ENCODE data around the gene HAUS2.

DNA sequence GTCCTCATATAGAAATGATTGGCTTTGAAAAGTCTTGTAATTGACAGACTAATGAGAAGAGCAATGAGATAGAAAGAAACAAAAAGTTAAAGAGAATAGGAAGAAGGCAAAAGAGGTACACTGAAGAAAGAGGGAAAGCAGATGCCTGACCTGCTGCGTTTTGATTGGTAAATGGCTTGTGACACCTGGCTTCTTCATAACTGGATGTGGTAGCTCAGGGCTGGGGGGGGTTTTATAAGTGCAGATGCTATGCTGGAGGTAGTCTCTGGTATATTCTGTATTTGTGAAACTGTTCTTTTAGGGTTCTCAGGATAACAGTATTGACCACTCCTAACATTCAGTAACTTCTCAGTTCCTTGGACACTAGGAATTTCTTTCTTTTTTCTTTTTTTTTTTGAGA is 28.1 kb downstream of the HAUS2 start:
- TF ChIP-seq, protein P1, sequence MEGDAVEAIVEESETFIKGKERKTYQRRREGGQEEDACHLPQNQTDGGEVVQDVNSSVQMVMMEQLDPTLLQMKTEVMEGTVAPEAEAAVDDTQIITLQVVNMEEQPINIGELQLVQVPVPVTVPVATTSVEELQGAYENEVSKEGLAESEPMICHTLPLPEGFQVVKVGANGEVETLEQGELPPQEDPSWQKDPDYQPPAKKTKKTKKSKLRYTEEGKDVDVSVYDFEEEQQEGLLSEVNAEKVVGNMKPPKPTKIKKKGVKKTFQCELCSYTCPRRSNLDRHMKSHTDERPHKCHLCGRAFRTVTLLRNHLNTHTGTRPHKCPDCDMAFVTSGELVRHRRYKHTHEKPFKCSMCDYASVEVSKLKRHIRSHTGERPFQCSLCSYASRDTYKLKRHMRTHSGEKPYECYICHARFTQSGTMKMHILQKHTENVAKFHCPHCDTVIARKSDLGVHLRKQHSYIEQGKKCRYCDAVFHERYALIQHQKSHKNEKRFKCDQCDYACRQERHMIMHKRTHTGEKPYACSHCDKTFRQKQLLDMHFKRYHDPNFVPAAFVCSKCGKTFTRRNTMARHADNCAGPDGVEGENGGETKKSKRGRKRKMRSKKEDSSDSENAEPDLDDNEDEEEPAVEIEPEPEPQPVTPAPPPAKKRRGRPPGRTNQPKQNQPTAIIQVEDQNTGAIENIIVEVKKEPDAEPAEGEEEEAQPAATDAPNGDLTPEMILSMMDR (IDR thresholded peaks at IDR 0.05) = no peak
- no peak for TF ChIP-seq ZFX (IDR thresholded peaks at IDR 0.05; ENCODE audit: borderline replicate concordance)
